C1 segment of cervical spinal cord (tissue), 14 donors: ENCODE data around the gene CAMTA1.
A peak's percentile ranks its signal among the peaks of the same experiment; 100 is the strongest.

ENCODE experiments used
- DNase-seq, 14 donors: peaks; one replicate each; lab custom pipeline; 2025; lab: John Stamatoyannopoulos, UW

The CAMTA1 gene

DNA sequence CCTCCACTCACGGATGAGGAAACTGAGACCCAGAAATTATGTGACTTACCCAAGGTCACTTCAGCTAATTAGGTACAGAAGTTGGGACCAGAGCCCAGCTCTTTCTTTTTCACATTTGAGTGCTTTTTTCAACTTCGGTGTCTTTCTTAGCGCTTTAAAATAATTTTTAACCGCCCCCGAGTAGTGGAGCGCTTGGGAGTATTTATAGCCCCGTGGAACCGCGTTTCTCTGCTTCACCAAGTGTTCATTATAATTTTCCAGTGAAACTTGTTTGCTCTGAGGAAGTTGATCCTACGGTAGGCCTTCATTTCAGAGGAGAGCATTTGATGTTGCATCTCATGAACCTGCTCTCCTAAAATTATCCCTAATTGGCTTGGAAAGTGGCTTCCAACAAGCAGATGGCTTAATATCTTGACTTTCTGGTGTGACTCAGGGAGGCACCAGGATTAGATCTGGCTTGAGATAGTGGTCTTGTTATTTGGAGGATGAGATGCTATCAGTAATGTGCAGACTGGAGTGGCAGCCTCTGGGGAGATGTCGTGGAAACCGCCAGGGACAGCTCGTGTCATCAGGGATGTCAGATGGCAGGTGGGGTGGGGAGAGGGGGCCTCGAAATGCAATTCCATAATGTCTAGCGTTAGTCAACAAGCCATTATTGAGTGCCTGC lies 321.3 kb downstream of the CAMTA1 start:
- no peak for DNase-seq

DNA sequence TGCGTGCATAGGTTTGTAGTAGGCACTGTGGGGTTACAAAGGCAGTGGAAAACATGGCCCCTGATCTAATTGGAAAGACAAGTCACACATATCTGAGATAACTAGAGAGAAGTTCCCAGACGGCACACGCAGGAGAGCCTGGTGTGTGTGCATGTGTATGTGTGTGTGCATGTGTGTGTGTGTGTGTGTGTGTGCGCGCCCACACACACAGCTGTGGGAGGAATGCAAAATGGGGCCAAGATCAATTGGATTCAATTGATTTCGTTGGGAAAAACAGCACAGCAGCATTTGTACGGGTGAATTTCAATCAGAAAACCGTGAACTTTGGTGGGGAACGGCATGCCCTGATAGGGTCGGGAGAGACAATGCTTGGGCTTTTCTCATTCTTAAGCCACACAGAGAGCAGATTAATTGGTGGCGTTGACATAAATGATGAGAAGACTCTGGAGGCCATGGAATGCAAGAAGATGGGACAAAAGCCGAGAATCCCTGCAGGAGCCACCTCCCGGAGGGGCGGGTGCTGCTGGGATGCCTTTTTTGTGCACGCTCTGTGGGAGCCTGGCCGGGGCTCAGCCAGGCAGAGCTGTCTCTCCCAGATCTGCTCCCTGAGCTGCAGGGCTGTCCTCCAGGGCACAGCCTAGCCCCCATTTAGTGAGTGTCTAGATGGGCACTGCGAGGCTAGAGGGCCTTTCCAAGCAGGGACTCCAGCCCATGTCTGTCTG lies 322.0 kb downstream of the CAMTA1 start:
- DNase-seq, result no peak

DNA sequence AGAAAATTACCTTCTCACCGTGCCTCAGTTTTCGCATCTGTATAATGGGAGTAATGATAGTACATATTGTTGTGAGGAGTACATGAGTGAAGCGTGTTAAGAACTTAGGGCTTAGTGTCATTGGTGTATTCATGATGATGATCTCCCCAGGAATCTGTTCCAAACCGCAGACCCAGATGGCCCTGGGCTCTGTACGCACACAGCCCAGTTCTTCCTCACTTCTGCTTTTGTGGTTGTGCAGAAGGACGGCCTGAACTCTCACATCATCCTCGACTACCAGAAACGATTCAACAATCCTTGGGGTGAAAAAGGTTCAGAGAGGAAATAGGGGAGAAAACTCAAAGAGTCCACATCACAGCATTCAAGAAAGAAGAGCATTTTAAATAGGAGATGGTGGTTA lies 323.0 kb downstream of the CAMTA1 start:
- no peak for DNase-seq

DNA sequence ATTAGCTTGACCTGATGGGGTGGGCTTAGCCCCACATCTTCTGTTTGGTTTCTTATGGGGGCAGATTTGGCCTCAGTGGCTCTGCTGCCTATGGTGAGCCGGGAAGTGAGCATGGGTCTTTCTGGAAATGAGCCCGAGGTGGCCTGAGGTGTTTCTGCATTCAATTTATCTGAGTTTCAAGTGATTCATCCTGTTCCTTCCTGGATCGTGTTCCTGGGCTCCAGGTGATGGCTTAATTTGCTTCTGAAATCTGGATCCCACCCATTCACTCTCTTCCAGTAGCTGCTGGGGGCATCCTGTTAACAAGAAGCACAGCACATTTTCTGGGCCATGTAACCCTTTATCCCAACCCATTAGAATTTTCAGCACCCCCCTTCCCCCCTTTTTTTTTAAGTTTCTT lies 324.6 kb downstream of the CAMTA1 start:
- no peak for DNase-seq

DNA sequence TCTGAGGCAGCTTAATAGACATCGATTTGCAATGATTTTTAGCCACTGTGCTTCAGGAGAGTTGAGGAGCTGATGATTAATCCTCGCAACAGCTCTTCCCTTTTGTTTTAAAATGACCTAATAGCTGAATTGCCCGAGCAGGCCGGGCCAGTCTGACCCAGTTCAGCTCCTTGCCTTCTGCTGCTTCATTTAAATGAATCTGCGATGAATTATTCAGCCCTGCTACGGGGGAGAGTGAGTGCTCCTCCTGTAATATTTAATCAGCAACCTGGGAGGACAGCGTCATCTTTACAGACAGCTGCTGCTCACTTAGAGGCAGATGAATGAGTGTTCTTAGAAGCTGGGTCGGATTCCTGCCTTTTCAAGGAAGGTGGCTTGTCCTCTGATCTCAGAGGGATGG lies 325.1 kb downstream of the CAMTA1 start:
- DNase-seq, result peak in 1 of 14 donors; percentile 12

DNA sequence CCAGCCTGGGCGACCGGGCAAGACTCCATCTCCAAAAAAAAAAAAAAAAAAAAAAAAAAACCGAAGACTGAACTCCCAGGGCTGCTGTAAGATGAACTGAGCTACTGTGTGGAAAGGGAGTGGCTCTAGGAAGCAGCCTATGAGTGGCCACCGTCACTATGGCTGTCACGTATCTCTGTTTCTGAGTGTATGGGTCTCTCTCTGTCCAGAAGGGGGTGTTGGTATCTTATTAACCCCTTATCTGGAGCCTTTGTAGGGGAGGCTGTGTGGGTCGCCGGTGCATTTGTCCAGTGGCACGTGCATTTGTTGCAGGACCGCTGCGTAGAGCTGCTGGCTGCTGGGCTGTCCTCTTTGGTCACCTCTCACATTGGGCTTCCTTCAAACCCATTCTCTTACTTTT lies 326.6 kb downstream of the CAMTA1 start:
- no peak for DNase-seq

DNA sequence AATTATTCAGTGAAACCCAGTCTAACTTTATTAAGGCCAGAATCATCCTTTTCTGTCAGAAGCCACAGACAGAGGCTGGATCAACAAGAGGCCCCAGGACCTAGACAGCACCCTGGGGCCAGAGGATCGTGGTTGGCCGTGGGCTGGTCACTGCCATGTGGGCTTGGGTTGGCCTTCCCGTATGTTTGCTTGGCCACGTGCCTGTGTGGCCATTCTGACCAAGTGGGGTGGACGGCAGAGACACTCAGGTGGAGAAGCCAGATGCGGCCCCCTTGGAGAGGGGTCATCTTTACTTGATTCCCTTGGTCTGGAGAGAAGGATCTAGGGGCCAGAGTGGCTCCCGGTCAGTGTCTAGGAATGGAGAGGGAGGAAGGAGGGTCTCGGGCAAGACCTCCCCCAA lies 327.9 kb downstream of the CAMTA1 start:
- no peak for DNase-seq

DNA sequence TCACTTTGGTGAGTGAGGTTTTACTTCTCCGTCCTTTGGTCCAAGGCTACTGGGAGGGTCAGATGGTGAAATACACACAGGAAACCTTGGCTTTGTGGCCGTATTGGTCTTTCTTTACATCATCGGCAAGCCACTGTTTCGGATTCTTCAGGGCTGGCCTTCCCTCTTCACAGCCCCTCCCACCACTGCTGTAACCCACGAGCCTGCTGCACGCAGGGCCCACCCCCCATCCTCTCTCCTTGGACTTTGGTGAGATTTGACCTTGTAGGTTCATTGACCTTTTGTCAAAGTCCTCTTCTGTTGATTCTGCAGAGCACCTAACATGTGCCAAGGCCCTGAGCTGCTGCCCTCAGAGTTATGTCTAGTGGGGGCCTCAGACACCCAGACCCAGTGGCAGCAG lies 328.6 kb downstream of the CAMTA1 start:
- DNase-seq, result no peak

DNA sequence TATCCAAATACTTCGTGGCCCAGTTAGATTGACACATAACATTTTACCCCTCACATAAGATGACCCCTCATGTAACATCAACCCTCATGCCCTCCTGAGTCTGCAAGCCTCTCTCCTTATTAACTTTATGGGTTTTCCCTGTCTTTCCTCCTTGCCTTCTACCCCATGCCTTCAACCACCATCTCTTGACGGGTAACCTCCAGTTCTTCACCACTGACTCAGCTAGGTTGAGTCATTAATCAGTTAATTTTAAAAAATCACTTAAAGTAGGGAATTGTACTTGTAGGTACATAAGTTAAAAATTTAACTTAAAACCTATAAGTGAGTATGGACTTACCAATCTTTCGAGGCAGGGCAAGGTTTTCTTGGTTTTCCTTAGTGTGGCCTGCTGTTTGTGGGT lies 330.7 kb downstream of the CAMTA1 start:
- DNase-seq, result no peak

DNA sequence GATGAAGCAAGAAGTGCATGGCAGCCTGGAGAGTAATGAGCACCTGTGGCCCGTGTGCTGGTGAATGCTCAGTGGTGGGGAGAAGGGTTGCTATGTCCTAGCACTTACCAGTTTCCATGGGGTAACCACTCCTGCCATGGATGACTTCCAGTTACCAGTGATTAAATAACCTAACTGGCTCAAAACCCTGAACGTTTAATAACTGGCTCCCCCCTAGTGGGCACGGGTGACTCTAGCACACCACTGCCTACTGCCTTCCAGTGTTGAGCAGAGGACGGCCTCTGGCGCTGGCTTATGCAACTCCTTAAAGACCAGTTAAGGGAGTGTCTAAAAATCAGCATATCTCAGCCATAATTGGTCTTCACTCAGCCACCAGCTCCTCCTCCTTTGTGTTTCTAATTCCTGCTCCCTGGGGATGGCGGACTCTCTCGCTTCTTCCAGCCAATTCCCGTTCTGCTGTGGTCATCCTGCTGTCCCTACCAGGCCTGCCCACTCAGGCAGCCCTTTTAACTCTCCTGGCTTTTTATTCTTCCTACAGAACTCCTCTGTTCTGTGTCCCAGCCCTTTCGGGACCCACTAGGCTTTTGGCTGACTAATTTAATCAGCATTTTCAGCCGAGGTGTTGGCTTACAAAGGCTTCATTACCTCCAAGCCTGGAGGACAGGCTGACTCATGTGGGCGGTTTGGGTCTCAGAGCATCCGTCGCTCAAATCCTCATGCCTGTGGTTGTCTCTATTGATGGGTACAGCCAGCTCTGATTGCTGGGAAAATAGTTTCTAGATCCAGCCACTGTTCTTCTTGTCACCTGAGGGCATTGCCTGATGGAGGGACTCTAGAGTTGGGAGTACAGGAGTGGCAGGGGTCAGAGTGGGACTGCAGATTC lies 332.4 kb downstream of the CAMTA1 start:
- DNase-seq, result peak in 4 of 14 donors; percentile 5 to 80 (median 31)

DNA sequence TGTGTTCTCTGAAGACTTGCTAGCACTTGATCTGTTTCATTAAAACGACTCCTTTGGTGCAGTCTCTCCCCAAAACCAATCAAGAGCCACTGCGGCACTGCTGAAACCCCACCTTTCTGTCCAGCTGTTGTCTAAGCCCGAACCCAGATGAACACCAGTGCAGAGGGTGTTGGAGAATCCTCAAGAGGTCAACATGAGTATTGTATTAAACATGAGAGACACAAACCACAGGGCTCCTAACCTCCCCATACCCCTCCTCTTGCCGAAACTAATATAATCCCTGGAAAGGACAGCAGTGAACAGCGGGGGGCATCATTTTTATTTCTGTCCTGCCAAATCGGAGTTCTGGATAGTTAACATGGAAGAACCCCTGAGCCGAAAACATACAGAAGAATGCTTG lies 333.9 kb downstream of the CAMTA1 start:
- no peak for DNase-seq

DNA sequence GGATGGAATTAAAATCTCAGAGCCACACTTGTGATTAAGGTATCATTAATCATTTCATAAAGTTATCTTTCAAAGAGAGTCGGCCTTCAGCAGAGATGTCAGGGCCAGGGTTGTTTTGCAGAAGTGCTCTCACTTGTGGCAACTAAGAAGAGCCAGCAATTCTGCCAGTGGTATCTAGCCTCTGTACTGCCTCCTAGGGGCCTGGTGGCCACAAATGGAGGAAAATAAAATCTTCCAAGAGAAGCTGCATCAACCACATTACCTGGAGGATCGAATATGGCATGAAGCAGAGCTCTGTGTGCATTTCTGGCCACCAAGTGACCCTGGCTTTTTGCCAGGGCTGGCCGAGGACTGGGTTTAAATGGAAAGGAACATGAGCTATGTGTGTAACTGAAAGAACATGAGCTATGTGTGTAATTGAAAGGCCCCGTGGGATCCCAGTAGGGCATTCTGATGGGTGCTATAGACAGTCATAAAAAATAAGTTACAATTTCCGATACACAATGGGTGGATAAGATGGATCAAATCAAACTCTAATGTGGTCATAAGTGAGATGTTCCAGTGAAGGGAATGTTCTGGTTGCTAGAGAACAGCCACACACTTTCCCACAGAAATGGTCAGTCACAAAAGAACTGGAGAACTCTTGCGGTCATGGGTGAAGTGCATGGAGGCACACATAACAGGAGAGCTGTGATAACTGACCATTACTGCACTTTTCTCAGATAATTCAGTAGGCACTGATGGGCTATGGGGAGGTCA lies 335.8 kb downstream of the CAMTA1 start:
- DNase-seq, result no peak

DNA sequence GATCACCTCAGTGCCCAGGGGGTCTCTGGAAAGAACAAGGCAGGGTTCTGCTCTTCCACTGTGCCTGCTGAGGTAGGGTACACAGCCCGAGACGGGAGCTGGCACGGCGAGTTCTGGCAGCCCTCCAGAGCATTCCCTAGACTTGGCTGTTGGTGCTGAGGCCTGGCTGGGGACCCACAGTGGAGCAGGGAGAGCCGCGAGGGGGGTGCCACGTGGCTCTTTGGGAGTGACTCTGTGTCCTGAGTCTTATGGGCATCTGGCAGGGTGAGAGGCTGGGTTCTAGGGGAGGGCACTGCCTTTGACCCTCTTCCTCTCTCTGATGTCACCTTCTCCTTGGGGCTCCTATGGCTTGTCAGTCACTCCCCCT lies 336.4 kb downstream of the CAMTA1 start:
- peak in 11 of 14 donors; percentile 8 to 73 (median 49) for DNase-seq

DNA sequence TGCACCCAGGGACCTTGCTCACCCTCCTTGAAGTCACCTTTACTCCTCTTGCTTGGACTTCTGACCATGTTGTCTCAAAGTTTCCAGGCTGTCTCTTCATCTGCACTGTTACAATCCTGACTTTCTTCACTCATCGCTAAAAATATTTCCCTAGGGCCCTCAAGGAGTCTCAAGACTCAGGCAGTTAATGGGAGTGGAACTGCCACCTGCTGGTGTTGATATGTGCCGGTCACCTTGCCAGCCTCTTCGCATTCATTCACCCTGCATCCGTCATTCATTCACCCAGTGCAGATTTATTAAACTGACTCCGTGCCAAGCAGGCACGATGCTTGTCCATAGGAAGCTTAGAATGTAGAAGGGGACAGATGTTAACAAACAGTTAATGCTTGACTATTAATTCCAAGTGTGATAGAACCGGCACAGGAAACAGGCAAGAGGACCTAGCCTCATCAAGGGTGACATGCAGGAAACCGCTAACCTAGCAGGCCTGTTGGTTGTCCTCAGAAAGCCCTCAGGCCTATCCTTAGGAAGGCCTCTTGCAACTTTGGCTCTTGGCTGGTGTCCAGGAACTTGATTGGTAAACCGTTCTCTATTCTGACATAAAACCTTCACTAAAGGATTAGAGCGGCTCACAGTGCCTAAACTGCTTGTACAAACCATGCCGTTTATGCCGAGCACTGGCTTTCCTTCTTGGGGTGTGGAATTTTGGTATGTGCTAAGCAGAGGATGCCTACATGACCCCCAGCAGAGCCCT lies 342.2 kb downstream of the CAMTA1 start:
- no peak for DNase-seq

DNA sequence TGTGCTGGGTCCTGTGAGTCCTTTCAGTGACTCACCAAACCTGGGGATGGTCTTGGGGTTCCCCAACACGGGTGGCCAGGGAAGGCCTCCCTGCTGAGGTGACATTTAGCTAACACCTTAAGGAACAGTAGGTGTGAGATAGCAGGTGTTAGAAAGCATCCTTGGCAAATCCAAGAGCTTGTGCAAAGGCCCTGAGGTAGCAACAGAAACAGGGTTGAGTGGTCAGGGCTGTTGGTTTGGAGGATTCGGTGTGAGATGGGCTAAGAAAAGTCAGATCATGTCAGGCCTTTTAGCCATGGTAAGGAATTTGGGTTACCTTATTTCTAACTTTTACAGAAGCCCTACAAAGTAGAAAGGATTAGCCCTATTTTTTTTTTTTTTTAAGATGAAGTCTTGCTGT lies 343.0 kb downstream of the CAMTA1 start:
- no peak for DNase-seq

DNA sequence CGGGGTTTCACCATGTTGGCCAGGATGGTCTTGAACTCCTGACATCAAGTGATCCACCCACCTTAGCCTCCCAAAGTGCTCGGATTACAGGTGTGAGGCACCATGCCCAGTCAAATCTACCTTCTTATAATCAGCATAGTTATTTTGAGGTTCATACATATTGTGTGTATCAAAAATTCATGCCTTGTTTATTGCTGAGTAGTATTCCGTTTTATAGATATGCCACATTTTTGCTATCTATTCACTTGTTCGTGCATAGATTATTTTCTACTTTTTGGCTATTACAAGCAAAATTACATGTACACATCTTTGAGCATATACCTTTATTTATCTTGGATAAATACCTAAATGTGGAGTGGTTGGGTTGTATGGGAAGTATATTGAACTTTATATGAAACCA lies 344.9 kb downstream of the CAMTA1 start:
- no peak for DNase-seq

DNA sequence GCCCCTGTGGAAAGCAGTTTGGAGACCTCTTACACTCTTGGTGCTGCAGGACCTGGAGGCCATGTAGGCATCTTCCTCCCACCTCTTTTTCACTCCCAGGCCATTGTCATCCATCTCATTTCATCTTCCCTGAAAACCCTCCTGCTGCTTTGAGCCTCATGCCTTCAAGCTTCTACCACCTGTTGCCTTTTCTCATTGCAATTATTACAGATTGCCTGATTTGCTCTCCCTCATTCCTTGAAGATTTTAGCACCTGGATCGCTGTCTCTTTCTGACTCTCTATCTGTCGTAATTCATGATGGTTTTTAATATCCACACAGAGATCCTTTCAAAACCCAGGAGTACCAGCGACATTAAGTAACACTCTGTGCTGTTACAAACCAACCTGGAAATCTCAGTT lies 350.2 kb downstream of the CAMTA1 start:
- no peak for DNase-seq

DNA sequence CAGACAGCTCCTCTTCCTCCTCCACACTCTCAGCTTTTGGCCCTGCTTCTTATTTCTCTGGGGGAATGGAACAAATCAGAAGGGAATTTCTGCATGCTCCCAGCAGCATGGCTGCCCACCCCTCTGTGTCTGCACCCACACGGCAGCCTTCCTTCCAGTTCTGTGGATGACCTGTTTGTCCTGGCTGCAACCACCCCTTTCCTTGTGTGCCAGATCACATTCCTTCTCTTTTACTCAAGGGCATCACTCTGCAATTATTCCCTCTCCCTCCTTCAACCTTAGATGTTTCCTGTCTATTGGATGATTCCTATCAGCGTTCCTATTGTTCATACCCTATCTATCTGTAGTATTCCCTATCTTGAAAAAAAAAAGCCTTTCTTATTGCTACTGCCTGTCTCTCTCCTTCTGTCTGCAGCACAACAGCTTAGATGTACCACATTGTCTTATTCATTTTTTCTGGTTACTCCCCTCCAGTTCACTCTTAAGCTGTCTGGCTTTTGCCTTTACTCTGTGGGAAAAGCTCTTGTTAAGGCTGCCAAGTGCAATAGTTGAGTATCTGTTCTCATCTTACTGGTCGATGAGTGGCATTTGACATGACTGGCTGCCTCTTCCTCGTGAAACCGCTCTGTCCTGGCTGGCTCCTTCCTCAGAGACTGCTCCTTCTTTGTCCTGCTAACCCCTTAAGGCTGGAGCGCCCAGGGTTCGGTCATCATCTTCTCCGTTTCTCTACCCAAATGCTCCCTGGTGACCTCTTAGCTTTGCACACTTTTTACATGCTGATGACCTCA lies 351.1 kb downstream of the CAMTA1 start:
- no peak for DNase-seq

DNA sequence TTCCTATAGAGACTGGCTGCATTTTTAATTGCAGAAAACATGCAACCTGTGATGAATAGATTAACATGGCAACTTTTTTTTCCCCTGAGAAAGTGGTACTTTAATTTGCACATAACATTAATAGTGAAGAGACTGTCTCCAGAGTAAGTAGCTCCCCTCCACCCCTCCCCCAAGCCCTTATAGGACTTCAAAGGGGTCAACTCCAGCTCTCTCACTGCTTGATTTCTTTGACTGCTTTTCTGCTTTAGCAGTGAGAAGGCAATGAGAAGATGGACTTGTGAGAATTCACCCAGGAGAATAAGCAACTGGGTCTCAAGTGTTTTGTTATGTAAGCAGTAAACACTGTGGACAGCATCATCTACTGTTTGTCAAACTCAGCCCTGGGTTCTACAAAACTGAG lies 355.0 kb downstream of the CAMTA1 start:
- no peak for DNase-seq

DNA sequence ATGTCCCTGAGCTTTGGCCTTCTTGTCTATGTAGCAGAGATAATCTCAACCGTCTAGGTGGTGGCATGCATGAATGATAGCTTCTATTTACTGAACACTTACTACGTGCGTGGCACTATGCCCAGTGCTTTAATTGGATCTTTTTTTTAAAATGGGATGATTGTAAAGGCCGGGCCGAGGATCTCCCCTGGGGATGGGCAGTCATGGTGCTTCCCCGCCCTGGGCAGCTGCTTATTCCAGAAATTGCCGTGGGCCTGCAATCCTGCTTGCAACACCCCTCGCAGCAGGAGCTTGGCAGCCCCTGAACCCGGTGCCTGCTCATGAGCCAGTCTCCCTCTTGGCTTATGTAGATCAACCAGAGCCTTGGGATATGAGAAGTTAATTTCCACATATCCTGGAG lies 360.7 kb downstream of the CAMTA1 start:
- no peak for DNase-seq
